OCI-LY1 (cell line): ENCODE results near the gene COL1A2.

Experiments used
- H2AFZ ChIP-seq: fragments of 200-600 bp; sonication (generic), shearing (Covaris generic); 2 replicates; pipeline ENCODE4 v1.6.0; 2014; ENCODE audit warnings: antibody characterized with exemption, mild to moderate bottlenecking, low read length
- H3F3A ChIP-seq: fragments of 200-600 bp; sonication (generic), shearing (Covaris generic); 2 replicates; pipeline ENCODE4 v1.6.0; 2014; ENCODE audit warnings: mild to moderate bottlenecking, antibody characterized with exemption, low read length, moderate library complexity; ENCODE audit not compliant: insufficient read depth
- H3K27ac ChIP-seq: fragments of 200-600 bp; sonication (generic); 2 replicates; pipeline ENCODE4 v1.5.1; 2014; ENCODE audit warnings: low read length, mixed run types, mild to moderate bottlenecking, low read depth; ENCODE audit not compliant: poor library complexity, severe bottlenecking
- H3K27me3 ChIP-seq: fragments of 200-600 bp; sonication (generic); 2 replicates; pipeline ENCODE4 v1.6.0; 2014; ENCODE audit warnings: antibody characterized with exemption, mild to moderate bottlenecking, low read length, moderate library complexity; ENCODE audit not compliant: insufficient read depth
- H3K36me3 ChIP-seq: fragments of 200-600 bp; sonication (generic); 2 replicates; pipeline ENCODE4 v1.6.1; 2014; ENCODE audit warnings: mild to moderate bottlenecking, antibody characterized with exemption, low read length, moderate library complexity, mixed read lengths; ENCODE audit not compliant: insufficient read depth
- H3K4me1 ChIP-seq: fragments of 200-600 bp; sonication (generic); 2 replicates; pipeline ENCODE4 v1.5.1; 2014; ENCODE audit warnings: mild to moderate bottlenecking, low read length, moderate library complexity; ENCODE audit not compliant: insufficient read depth, severe bottlenecking
- H3K4me2 ChIP-seq: fragments of 200-600 bp; sonication (generic), shearing (Covaris generic); 2 replicates; pipeline ENCODE4 v1.6.1; 2014; ENCODE audit warnings: low read length
- H3K4me3 ChIP-seq: fragments of 200-600 bp; sonication (generic); 2 replicates; pipeline ENCODE4 v1.5.1; 2014; ENCODE audit warnings: low read length, low read depth, mild to moderate bottlenecking, mixed read lengths; ENCODE audit not compliant: poor library complexity, severe bottlenecking
- H3K79me2 ChIP-seq: fragments of 200-600 bp; shearing (Covaris generic); 2 replicates; pipeline ENCODE4 v1.6.1; 2016; ENCODE audit warnings: mixed run types, low read length, mixed read lengths; ENCODE audit not compliant: insufficient read depth
- H3K9ac ChIP-seq: fragments of 200-600 bp; sonication (generic), shearing (Covaris generic); 2 replicates; pipeline ENCODE4 v1.6.1; 2014; ENCODE audit warnings: mild to moderate bottlenecking, low read length, mixed read lengths
- H3K9me2 ChIP-seq: fragments of 200-600 bp; sonication (generic), shearing (Covaris generic); 2 replicates; pipeline ENCODE4 v1.6.1; 2014; ENCODE audit warnings: low read depth, mild to moderate bottlenecking, low read length, mixed read lengths
- H3K9me3 ChIP-seq: fragments of 200-600 bp; shearing (Covaris generic); 2 replicates; pipeline ENCODE4 v1.6.1; 2014; ENCODE audit warnings: low read length, mixed read lengths
- H4K20me1 ChIP-seq: fragments of 200-600 bp; sonication (generic), shearing (Covaris generic); 2 replicates; pipeline ENCODE4 v1.6.0; 2016; ENCODE audit warnings: mild to moderate bottlenecking, low read length; ENCODE audit not compliant: insufficient read depth
- CTCF ChIP-seq: fragments of 200-600 bp; sonication (generic), shearing (Covaris generic); IDR thresholded peaks from 2 replicates; pipeline ENCODE4 v1.5.1; 2017; ENCODE audit warnings: mild to moderate bottlenecking, antibody characterized with exemption, low read length, moderate library complexity, mixed read lengths
- EZH2 ChIP-seq: fragments of 200-600 bp; sonication (generic), shearing (Covaris generic); IDR thresholded peaks from 2 replicates; pipeline ENCODE4 v1.8.0; 2017; ENCODE audit warnings: borderline replicate concordance, mixed run types, mild to moderate bottlenecking, antibody characterized with exemption, low read length, moderate library complexity, mixed read lengths

COL1A2 gene

GRCh38 chr7:94364816-94365215, 29.9 kb upstream of the COL1A2 start:
- H4K20me1 ChIP-seq = no peaks in the 10 kb centered on the region
- H3K9me2 ChIP-seq = no peaks in the 10 kb centered on the region
- H3K4me1 ChIP-seq = no peaks in the 10 kb centered on the region
- no peaks in the 10 kb centered on the region for H3K79me2 ChIP-seq
- no peaks in the 10 kb centered on the region for H3K36me3 ChIP-seq
- H3K9me3 ChIP-seq = no peaks in the 10 kb centered on the region
- H3F3A ChIP-seq = no peaks in the 10 kb centered on the region
- H3K4me2 ChIP-seq = no peak overlapping the region
- H3K27me3 ChIP-seq = no peaks in the 10 kb centered on the region
- no peak overlapping the region for H3K4me3 ChIP-seq
- H3K27ac ChIP-seq = no peak overlapping the region
- no peak overlapping the region for H3K9ac ChIP-seq
- TF ChIP-seq EZH2 = no peak
- TF ChIP-seq CTCF = no peak
- no peak overlapping the region for H2AFZ ChIP-seq

GRCh38 chr7:94366163-94366562, 28.5 kb upstream of the COL1A2 start:
- Histone ChIP-seq H2AFZ (no peak overlapping the region), H3K9me3 (no peaks in the 10 kb centered on the region), H3K9me2 (no peaks in the 10 kb centered on the region), H3K27me3 (no peaks in the 10 kb centered on the region), H3K9ac (no peak overlapping the region), H3K4me2 (no peak overlapping the region), H3F3A (no peaks in the 10 kb centered on the region), H3K4me1 (no peaks in the 10 kb centered on the region), H3K4me3 (no peak overlapping the region), H3K27ac (no peak overlapping the region), H3K36me3 (no peaks in the 10 kb centered on the region), H3K79me2 (no peaks in the 10 kb centered on the region), H4K20me1 (no peaks in the 10 kb centered on the region)
- TF ChIP-seq CTCF (no peak), EZH2 (no peak)

GRCh38 chr7:94366832-94367231, 27.9 kb upstream of the COL1A2 start:
- no peaks in the 10 kb centered on the region for H3F3A ChIP-seq
- no peak overlapping the region for H2AFZ ChIP-seq
- no peaks in the 10 kb centered on the region for H3K36me3 ChIP-seq
- no peak overlapping the region for H3K27ac ChIP-seq
- H3K4me2 ChIP-seq = no peak overlapping the region
- TF ChIP-seq EZH2 (no peak), CTCF (no peak)
- H3K4me3 ChIP-seq = no peak overlapping the region
- H4K20me1 ChIP-seq = no peaks in the 10 kb centered on the region
- H3K9ac ChIP-seq = no peak overlapping the region
- no peaks in the 10 kb centered on the region for H3K79me2 ChIP-seq
- H3K9me3 ChIP-seq = no peaks in the 10 kb centered on the region
- H3K9me2 ChIP-seq = no peaks in the 10 kb centered on the region
- H3K4me1 ChIP-seq = no peaks in the 10 kb centered on the region
- H3K27me3 ChIP-seq = no peaks in the 10 kb centered on the region
